GM18499 (cell line): ENCODE measurements around the gene INTS2.
"Not testable (repeated sequence)": the region's sequence is repeated elsewhere in the genome, so short reads cannot be mapped to it uniquely, and the experiment has no call there.

Experiments
- ATAC-seq: cut with Tn5 transposase; IDR thresholded peaks from one replicate; pipeline ENCODE4 v1.9.1; 2021; ENCODE audit warnings: moderate number of reproducible peaks; ENCODE audit not compliant: insufficient read depth, unreplicated experiment

INTS2 gene

GRCh38 chr17:61903251-61903650 is 24.5 kb downstream of the INTS2 start:
- no peak for ATAC-seq

GRCh38 chr17:61897548-61898180 is 30.1 kb downstream of the INTS2 start:
- no peak for ATAC-seq

- ATAC-seq: no peak
Measured at GRCh38 chr17:61895391-61895790, 32.4 kb downstream of the INTS2 start.

GRCh38 chr17:61894310-61894709 is 33.5 kb downstream of the INTS2 start:
- ATAC-seq: not testable (repeated sequence)

GRCh38 chr17:61887733-61888132 is 40.0 kb downstream of the INTS2 start:
- not testable (repeated sequence) for ATAC-seq

- not testable (repeated sequence) for ATAC-seq
Measured at GRCh38 chr17:61885865-61886264, 41.9 kb downstream of the INTS2 start.

- ATAC-seq: no peak
Measured at GRCh38 chr17:61884864-61885263, 42.9 kb downstream of the INTS2 start.

- ATAC-seq: no peak
Measured at GRCh38 chr17:61880589-61881102, 47.1 kb downstream of the INTS2 start.

- no peak for ATAC-seq
Measured at GRCh38 chr17:61878984-61879612, 48.7 kb downstream of the INTS2 start.

- no peak for ATAC-seq
Measured at GRCh38 chr17:61878520-61878919, 49.3 kb downstream of the INTS2 start.

- no peak for ATAC-seq
Measured at GRCh38 chr17:61877837-61878236, 49.9 kb downstream of the INTS2 start.

GRCh38 chr17:61875804-61876203 is 52.0 kb downstream of the INTS2 start:
- ATAC-seq: no peak

GRCh38 chr17:61875285-61875684 is 52.5 kb downstream of the INTS2 start:
- no peak for ATAC-seq

- no peak for ATAC-seq
Measured at GRCh38 chr17:61874075-61874474, 53.7 kb downstream of the INTS2 start.

GRCh38 chr17:61872099-61872498 is 55.7 kb downstream of the INTS2 start:
- ATAC-seq: no peak

- ATAC-seq: no peak
Measured at GRCh38 chr17:61869138-61869537, 58.6 kb downstream of the INTS2 start.

- no peak for ATAC-seq
Measured at GRCh38 chr17:61868074-61868473, 59.7 kb downstream of the INTS2 start.

GRCh38 chr17:61867033-61867432 is 60.7 kb downstream of the INTS2 start:
- no peak for ATAC-seq

- ATAC-seq: no peak
Measured at GRCh38 chr17:61863801-61864126, 64.0 kb downstream of the INTS2 start.

- peak; percentile 53 for ATAC-seq
Measured at GRCh38 chr17:61862975-61863800, 64.6 kb downstream of the INTS2 start, which contains the start of gene BRIP1. Gene BRIP1 (minus strand): TSS chr17:61863528. CDS start chr17:61861539, 1,989 bp downstream.

- ATAC-seq: no peak
Measured at GRCh38 chr17:61862105-61862574, 65.6 kb downstream of the INTS2 start.
